HFFc6 (cell line): Measurements from ENCODE around the gene CAPN14. TPM values are rescaled to one million over a fixed set of nuclear protein-coding genes. Genes with fewer than 3 reads are reported as not detected.

Experiments used
- DNase-seq: peaks from one replicate; pipeline ENCODE4 v3.0.0-alpha.2; 2018
- H3K27ac Mint-ChIP-seq: 2 replicates; pipeline ENCODE4 v1.8.0; 2020; ENCODE audit warnings: mild to moderate bottlenecking, mixed read lengths
- H3K27me3 Mint-ChIP-seq: 2 replicates; pipeline ENCODE4 v1.8.0; 2021; ENCODE audit warnings: mild to moderate bottlenecking, moderate library complexity, mixed read lengths; ENCODE audit not compliant: insufficient read depth
- H3K36me3 Mint-ChIP-seq: 2 replicates; pipeline ENCODE4 v1.8.0; 2021; ENCODE audit warnings: low read depth, mixed read lengths
- H3K4me1 Mint-ChIP-seq: 2 replicates; pipeline ENCODE4 v1.8.0; 2020; ENCODE audit warnings: low read depth, mixed read lengths
- H3K4me3 Mint-ChIP-seq: 2 replicates; pipeline ENCODE4 v1.8.0; 2020; ENCODE audit warnings: mild to moderate bottlenecking, moderate library complexity, mixed read lengths
- H3K9me3 Mint-ChIP-seq: 2 replicates; pipeline ENCODE4 v1.8.0; 2020; ENCODE audit warnings: mild to moderate bottlenecking, mixed read lengths
- CTCF ChIP-seq: fragments of 200-600 bp; sonication (generic); IDR thresholded peaks from 2 replicates; pipeline ENCODE4 v1.5.0; 2021; ENCODE audit warnings: antibody characterized with exemption, mild to moderate bottlenecking
- total RNA-seq, 6 experiments: library from RNA; stranded (reverse); fragmentation: NEBNext Ultra II Directional; extraction: Animal tissue kit (Norgen Biotek cat#: 25700); gene quantifications; 2 replicates in 1 of 6; 3 replicates in 5 of 6; pipeline ENCODE4 v1.2.3, GENCODE V29; 2021

Gene CAPN14
- total RNA-seq, 6 experiments from 2014 or later, result 0.06 to 0.14 (median 0.07) TPM

GRCh38 chr2:31139671-31140070, 77.6 kb downstream of the CAPN14 start:
- H3K27me3 Mint-ChIP-seq, result peaks cover 33% of the 10 kb centered on the region
- H3K27ac Mint-ChIP-seq, result no peak overlapping the region
- H3K9me3 Mint-ChIP-seq, result no peaks in the 10 kb centered on the region
- H3K4me1 Mint-ChIP-seq, result no peaks in the 10 kb centered on the region
- no peak for TF ChIP-seq CTCF
- DNase-seq, result no peak
- no peaks in the 10 kb centered on the region for H3K36me3 Mint-ChIP-seq
- H3K4me3 Mint-ChIP-seq, result no peak overlapping the region

- DNase-seq, result peak; percentile 3
- H3K4me1 Mint-ChIP-seq, result no peaks in the 10 kb centered on the region
- H3K9me3 Mint-ChIP-seq, result no peaks in the 10 kb centered on the region
- peak; percentile 57; the same call in 1 of the 2 replicates for TF ChIP-seq CTCF
- no peak within 1 kb of the TSS for H3K27ac Mint-ChIP-seq
- peaks cover 37% of the 10 kb centered on the region for H3K27me3 Mint-ChIP-seq
- no peak within 1 kb of the TSS; the same call in 1 of the 2 replicates for H3K4me3 Mint-ChIP-seq
- H3K36me3 Mint-ChIP-seq, result no peaks in the 10 kb centered on the region
Observed at GRCh38 chr2:31138037-31138962, 79.0 kb downstream of the CAPN14 start, which contains the start of gene GALNT14. Gene GALNT14, minus strand, starts transcription at chr2:31138440. Its CDS starts 354 bp downstream, at chr2:31138086.

- no peak for TF ChIP-seq CTCF
- DNase-seq, result no peak
- Mint-ChIP-seq H3K27ac (no peak overlapping the region), H3K36me3 (no peaks in the 10 kb centered on the region), H3K4me3 (no peak overlapping the region; the same call in 1 of the 2 replicates), H3K4me1 (no peaks in the 10 kb centered on the region), H3K9me3 (no peaks in the 10 kb centered on the region), H3K27me3 (peaks cover 37% of the 10 kb centered on the region)
Observed at GRCh38 chr2:31137211-31138036, 79.9 kb downstream of the CAPN14 start.

GRCh38 chr2:31136732-31137131, 80.6 kb downstream of the CAPN14 start:
- Mint-ChIP-seq H3K36me3 (no peaks in the 10 kb centered on the region), H3K9me3 (no peaks in the 10 kb centered on the region), H3K27ac (no peak overlapping the region), H3K27me3 (peaks cover 37% of the 10 kb centered on the region), H3K4me3 (no peak overlapping the region), H3K4me1 (no peaks in the 10 kb centered on the region)
- no peak for TF ChIP-seq CTCF
- DNase-seq, result no peak

- Mint-ChIP-seq H3K36me3 (no peaks in the 10 kb centered on the region), H3K27me3 (peaks cover 35% of the 10 kb centered on the region), H3K4me3 (no peak overlapping the region), H3K4me1 (no peaks in the 10 kb centered on the region), H3K27ac (no peak overlapping the region), H3K9me3 (no peaks in the 10 kb centered on the region)
- no peak for TF ChIP-seq CTCF
- DNase-seq, result no peak
Observed at GRCh38 chr2:31136000-31136399, 81.3 kb downstream of the CAPN14 start.
